ENCODE measurements around the gene ALDH4A1. TPM values are rescaled to one million over a fixed set of nuclear protein-coding genes. Genes with fewer than 3 reads are reported as not detected.

ALDH4A1 gene
- total and polyA plus RNA-seq, 2 of the 4 experiments (the other 2 are of a cell fraction), result 8.6 to 21.1 TPM

DNA sequence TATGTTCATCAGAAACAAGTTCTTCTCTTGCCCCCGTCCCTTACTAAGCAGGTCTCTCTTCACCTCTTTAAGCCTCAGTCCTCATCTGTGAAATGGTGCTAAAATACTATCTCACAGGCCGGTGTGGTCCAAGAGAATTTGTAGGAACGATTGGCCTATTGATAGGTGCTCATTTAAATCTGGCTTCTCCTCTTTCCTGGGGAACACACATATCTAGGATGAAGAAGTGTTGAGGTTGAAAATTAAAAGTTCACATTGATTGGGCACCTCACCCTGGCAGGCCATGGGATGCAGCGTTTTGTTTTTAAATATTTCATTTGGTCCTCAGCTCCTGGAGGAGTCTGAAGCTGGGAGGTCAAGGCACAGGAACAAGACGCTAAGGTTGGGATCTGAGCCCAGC, 34.0 kb downstream of the ALDH4A1 start:
- Histone ChIP-seq H3K4me2 (ENCODE audit: low read depth, low read length) (no peak overlapping the region), H2BK5ac (ENCODE audit: low read depth, low read length, poor library complexity, severe bottlenecking) (no peak overlapping the region), H2AK9ac (replicated peaks; ENCODE audit: low read depth, low read length, poor library complexity) (no peak overlapping the region), H2BK120ac (ENCODE audit: low read depth, low read length) (no peak overlapping the region), H3K27ac (ENCODE audit: insufficient read depth, low read length) (no peak overlapping the region), H4K8ac (ENCODE audit: low read depth in 2 of 2, low read length in 2 of 2) (no peak overlapping the region), H3K23ac (ENCODE audit: low read depth, low read length) (no peak overlapping the region), H3K27me3 (ENCODE audit: control insufficient read depth, insufficient read depth, low read length) (peaks cover 27% of the 10 kb centered on the region), H3K9me1 (ENCODE audit: insufficient read depth, low read length) (no peaks in the 10 kb centered on the region), H3K56ac (ENCODE audit: extremely low read depth, insufficient read depth, low read length) (no peak overlapping the region), H4K20me1 (ENCODE audit: insufficient read depth, low read length) (no peaks in the 10 kb centered on the region), H2AFZ (replicated peaks; ENCODE audit: low read length, poor library complexity) (no peak overlapping the region), H3K4ac (ENCODE audit: low read depth, low read length) (no peak overlapping the region), H3K4me1 (ENCODE audit: control insufficient read depth, insufficient read depth, low read length) (no peaks in the 10 kb centered on the region), H3K14ac (replicated peaks; ENCODE audit: low read depth, low read length) (no peak overlapping the region), H3K18ac (ENCODE audit: low read depth, low read length) (no peak overlapping the region), H3K79me1 (ENCODE audit: low read depth in 1 of 2, low read length in 2 of 2) (no peaks in the 10 kb centered on the region), H2BK15ac (ENCODE audit: low read depth, low read length) (no peak overlapping the region), H2BK20ac (ENCODE audit: low read depth, low read length) (no peak overlapping the region), H3K9me3 (ENCODE audit: control insufficient read depth, insufficient read depth, low read length) (no peaks in the 10 kb centered on the region), H3K4me3 (ENCODE audit: insufficient read depth, low read depth, low read length) (no peak overlapping the region), H3K9ac (ENCODE audit: low read depth, low read length) (no peak overlapping the region), H4K5ac (ENCODE audit: low read depth, low read length) (no peak overlapping the region), H2AK5ac (ENCODE audit: low read depth, low read length) (no peak overlapping the region), H4K91ac (ENCODE audit: insufficient read depth, low read depth, low read length) (no peak overlapping the region), H3K36me3 (ENCODE audit: control insufficient read depth, insufficient read depth, low read length) (peaks cover 2% of the 10 kb centered on the region; the same call in 1 of the 2 replicates)
- dilution Hi-C loops (cut with HindIII; ENCODE audit: low sequenced_read_pairs, unreplicated experiment) (no loop called here), intact Hi-C loops (cut with micrococcal nuclease) (no loop called here), in situ Hi-C loops (cut with MboI; ENCODE audit: low sequenced_read_pairs) (no loop called here)
- no peak for ATAC-seq (ENCODE audit: low read depth)
- no TSS peak for BruUV-seq (replicated peaks)
- WGBS, 2 experiments (ENCODE audit: extremely low coverage in 2 of 2, insufficient read length in 1 of 2), result no CpG with 5 or more reads among the region's 5 CpGs
- no peak for DNase-seq
- POLR2A ChIA-PET (ENCODE audit: unreplicated experiment), result no interaction called here
- CTCF ChIA-PET, result no interaction called here
- TF ChIP-seq CHD1 (IDR thresholded peaks at IDR 0.05; ENCODE audit: low read depth, low read length) (no peak), NFE2L2 (IDR thresholded peaks at IDR 0.05; ENCODE audit: low read depth, low read length) (no peak), SMC3 (IDR thresholded peaks at IDR 0.05; ENCODE audit: low read depth, low read length) (no peak), POLR2A (IDR thresholded peaks at IDR 0.05; ENCODE audit: low read depth, low read length) (no peak), MXI1 (IDR thresholded peaks at IDR 0.05; ENCODE audit: borderline replicate concordance, low read depth, low read length) (no peak)
- TF ChIP-seq, protein P1, sequence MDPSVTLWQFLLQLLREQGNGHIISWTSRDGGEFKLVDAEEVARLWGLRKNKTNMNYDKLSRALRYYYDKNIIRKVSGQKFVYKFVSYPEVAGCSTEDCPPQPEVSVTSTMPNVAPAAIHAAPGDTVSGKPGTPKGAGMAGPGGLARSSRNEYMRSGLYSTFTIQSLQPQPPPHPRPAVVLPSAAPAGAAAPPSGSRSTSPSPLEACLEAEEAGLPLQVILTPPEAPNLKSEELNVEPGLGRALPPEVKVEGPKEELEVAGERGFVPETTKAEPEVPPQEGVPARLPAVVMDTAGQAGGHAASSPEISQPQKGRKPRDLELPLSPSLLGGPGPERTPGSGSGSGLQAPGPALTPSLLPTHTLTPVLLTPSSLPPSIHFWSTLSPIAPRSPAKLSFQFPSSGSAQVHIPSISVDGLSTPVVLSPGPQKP (IDR thresholded peaks at IDR 0.05; ENCODE audit: borderline replicate concordance, low read depth, low read length), result no peak
